HFFc6 (cell line): ENCODE results near the gene ARHGAP19. TPM values are rescaled to one million over a fixed set of nuclear protein-coding genes. Genes with fewer than 3 reads are reported as not detected.
A peak's percentile ranks its signal among the peaks of the same experiment; 100 is the strongest.

Experiments
- DNase-seq: peaks from one replicate; pipeline ENCODE4 v3.0.0-alpha.2; 2018
- H3K27ac Mint-ChIP-seq: 2 replicates; pipeline ENCODE4 v1.8.0; 2020; ENCODE audit warnings: mild to moderate bottlenecking, mixed read lengths
- H3K27me3 Mint-ChIP-seq: 2 replicates; pipeline ENCODE4 v1.8.0; 2021; ENCODE audit warnings: mild to moderate bottlenecking, moderate library complexity, mixed read lengths; ENCODE audit not compliant: insufficient read depth
- H3K36me3 Mint-ChIP-seq: 2 replicates; pipeline ENCODE4 v1.8.0; 2021; ENCODE audit warnings: low read depth, mixed read lengths
- H3K4me1 Mint-ChIP-seq: 2 replicates; pipeline ENCODE4 v1.8.0; 2020; ENCODE audit warnings: low read depth, mixed read lengths
- H3K4me3 Mint-ChIP-seq: 2 replicates; pipeline ENCODE4 v1.8.0; 2020; ENCODE audit warnings: mild to moderate bottlenecking, moderate library complexity, mixed read lengths
- H3K9me3 Mint-ChIP-seq: 2 replicates; pipeline ENCODE4 v1.8.0; 2020; ENCODE audit warnings: mild to moderate bottlenecking, mixed read lengths
- total RNA-seq, 6 experiments: library from RNA; stranded (reverse); fragmentation: NEBNext Ultra II Directional; extraction: Animal tissue kit (Norgen Biotek cat#: 25700); gene quantifications; 2 replicates in 1 of 6; 3 replicates in 5 of 6; pipeline ENCODE4 v1.2.3, GENCODE V29; 2021
- TF ChIP-seq, protein P1 (sequence below): fragments of 200-600 bp; sonication (generic); IDR thresholded peaks from 2 replicates; pipeline ENCODE4 v1.5.0; 2021; ENCODE audit warnings: antibody characterized with exemption, mild to moderate bottlenecking

The ARHGAP19 gene
- total RNA-seq, 6 experiments from 2014 or later, result 5.2 to 12.3 (median 10.2) TPM

- no peak for DNase-seq
- TF ChIP-seq, protein P1, sequence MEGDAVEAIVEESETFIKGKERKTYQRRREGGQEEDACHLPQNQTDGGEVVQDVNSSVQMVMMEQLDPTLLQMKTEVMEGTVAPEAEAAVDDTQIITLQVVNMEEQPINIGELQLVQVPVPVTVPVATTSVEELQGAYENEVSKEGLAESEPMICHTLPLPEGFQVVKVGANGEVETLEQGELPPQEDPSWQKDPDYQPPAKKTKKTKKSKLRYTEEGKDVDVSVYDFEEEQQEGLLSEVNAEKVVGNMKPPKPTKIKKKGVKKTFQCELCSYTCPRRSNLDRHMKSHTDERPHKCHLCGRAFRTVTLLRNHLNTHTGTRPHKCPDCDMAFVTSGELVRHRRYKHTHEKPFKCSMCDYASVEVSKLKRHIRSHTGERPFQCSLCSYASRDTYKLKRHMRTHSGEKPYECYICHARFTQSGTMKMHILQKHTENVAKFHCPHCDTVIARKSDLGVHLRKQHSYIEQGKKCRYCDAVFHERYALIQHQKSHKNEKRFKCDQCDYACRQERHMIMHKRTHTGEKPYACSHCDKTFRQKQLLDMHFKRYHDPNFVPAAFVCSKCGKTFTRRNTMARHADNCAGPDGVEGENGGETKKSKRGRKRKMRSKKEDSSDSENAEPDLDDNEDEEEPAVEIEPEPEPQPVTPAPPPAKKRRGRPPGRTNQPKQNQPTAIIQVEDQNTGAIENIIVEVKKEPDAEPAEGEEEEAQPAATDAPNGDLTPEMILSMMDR, result no peak
- Mint-ChIP-seq H3K27ac (no peak overlapping the region), H3K4me1 (no peaks in the 10 kb centered on the region), H3K36me3 (no peaks in the 10 kb centered on the region), H3K27me3 (peaks cover 12% of the 10 kb centered on the region), H3K9me3 (no peaks in the 10 kb centered on the region), H3K4me3 (no peak overlapping the region)
These were observed 89.2 kb downstream of the ARHGAP19 start for GRCh38 chr10:97203220-97203619.

DNA sequence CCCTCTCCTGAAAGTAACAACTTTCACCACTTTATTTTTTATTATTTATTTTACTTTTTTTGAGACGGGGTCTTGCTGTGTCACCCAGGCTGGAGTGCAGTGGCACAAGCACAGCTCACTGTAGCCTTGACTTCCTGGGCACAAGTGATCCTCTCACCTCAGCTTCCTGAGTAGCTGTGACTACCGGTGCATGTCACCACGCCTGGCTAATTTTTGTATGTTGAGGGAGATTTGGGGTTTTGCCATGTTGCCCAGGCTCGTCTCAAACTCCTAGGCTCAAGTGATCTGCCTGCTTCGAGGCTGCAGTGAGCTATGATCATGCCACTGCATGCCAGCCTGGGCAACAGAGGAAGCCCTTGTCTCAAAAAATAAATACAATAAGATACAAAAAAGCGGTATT, 91.8 kb downstream of the ARHGAP19 start:
- DNase-seq, result no peak
- Mint-ChIP-seq H3K27me3 (peaks cover 24% of the 10 kb centered on the region), H3K4me1 (peaks cover 11% of the 10 kb centered on the region), H3K4me3 (no peak overlapping the region; the same call in 1 of the 2 replicates), H3K9me3 (no peaks in the 10 kb centered on the region), H3K27ac (no peak overlapping the region), H3K36me3 (no peaks in the 10 kb centered on the region)
- TF ChIP-seq, protein P1, result no peak

- Mint-ChIP-seq H3K27ac (no peak overlapping the region), H3K27me3 (peaks cover 22% of the 10 kb centered on the region), H3K9me3 (no peaks in the 10 kb centered on the region), H3K4me3 (no peak overlapping the region), H3K36me3 (no peaks in the 10 kb centered on the region), H3K4me1 (peaks cover 13% of the 10 kb centered on the region)
- no peak for DNase-seq
- TF ChIP-seq, protein P1, result no peak
These were observed 93.3 kb downstream of the ARHGAP19 start for GRCh38 chr10:97199152-97199551.

- Mint-ChIP-seq H3K9me3 (no peaks in the 10 kb centered on the region), H3K27ac (no peak overlapping the region), H3K36me3 (no peaks in the 10 kb centered on the region), H3K4me1 (peaks cover 13% of the 10 kb centered on the region), H3K27me3 (peaks cover 32% of the 10 kb centered on the region), H3K4me3 (no peak overlapping the region; the same call in 1 of the 2 replicates)
- TF ChIP-seq, protein P1, result no peak
- DNase-seq, result no peak
These were observed 95.4 kb downstream of the ARHGAP19 start for GRCh38 chr10:97197030-97197500.

DNA sequence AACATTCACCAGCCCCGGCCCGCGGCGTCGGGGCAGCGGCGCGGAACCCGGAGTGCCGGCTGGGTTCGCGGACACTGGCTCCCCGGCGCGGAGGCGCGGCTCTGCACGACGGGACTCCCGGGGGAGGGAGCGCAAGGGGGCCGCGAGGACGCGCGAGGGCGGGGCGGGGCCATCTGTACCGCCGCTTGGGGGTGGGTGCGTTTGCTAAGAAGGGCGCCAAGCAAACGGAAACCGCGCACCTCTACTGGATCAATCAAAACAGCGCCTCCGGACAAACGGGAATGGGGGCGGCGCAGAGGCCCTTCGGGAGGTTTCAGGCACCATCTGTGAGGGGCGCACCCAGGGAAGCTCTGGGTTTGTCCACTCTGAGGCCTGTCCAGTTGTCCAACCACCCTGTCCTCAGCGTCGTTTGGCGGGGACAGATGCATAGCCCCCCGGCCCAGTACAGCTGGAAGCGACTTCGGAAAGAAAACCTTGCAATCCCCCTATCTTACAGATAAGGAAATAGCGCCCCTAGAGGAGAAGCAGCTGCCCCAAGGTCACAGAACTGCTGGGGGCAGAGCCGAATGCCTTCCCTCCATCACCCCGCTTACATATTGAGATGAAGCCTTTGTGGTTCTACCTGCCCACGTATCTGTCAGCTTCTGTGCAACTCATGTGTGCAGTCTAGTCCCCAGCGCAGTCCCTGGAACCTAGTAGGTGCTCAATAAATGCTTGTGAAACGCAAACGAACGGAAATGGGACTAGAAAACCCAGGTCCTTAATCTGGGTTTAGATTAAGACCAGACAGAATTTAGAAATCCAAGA, 96.0 kb downstream of the ARHGAP19 start:
- H3K4me3 Mint-ChIP-seq, result peak overlapping the region; percentile 73; the same call in 1 of the 2 replicates
- H3K27me3 Mint-ChIP-seq, result peaks cover 34% of the 10 kb centered on the region
- no peak for DNase-seq
- H3K9me3 Mint-ChIP-seq, result no peaks in the 10 kb centered on the region
- H3K27ac Mint-ChIP-seq, result no peak overlapping the region
- no peaks in the 10 kb centered on the region for H3K36me3 Mint-ChIP-seq
- peaks cover 13% of the 10 kb centered on the region for H3K4me1 Mint-ChIP-seq
- TF ChIP-seq, protein P1, result peak; percentile 84
